GM21786 (cell line): ENCODE measurements around the gene HOXD9.
A peak's percentile ranks its signal among the peaks of the same experiment; 100 is the strongest.

Experiments
- ATAC-seq: cut with Tn5 transposase; IDR thresholded peaks from one replicate; pipeline ENCODE4 v1.9.1; 2021; ENCODE audit not compliant: unreplicated experiment

Gene HOXD9

DNA sequence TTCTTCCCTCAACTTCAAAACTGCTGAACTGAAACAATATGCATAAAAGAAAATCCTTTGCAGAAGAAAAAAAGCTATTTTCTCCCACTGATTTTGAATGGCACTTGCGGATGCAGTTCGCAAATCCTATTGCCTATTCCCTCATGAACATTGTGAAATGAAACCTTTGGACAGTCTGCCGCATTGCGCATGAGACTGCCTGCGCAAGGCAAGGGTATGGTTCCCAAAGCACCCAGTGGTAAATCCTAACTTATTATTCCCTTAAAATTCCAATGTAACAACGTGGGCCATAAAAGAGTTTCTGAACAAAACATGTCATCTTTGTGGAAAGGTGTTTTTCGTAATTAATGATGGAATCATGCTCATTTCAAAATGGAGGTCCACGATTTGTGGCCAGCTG, 15.4 kb downstream of the HOXD9 start:
- no peak for ATAC-seq

GRCh38 chr2:176138526-176138922, 16.0 kb downstream of the HOXD9 start:
- no peak for ATAC-seq

DNA sequence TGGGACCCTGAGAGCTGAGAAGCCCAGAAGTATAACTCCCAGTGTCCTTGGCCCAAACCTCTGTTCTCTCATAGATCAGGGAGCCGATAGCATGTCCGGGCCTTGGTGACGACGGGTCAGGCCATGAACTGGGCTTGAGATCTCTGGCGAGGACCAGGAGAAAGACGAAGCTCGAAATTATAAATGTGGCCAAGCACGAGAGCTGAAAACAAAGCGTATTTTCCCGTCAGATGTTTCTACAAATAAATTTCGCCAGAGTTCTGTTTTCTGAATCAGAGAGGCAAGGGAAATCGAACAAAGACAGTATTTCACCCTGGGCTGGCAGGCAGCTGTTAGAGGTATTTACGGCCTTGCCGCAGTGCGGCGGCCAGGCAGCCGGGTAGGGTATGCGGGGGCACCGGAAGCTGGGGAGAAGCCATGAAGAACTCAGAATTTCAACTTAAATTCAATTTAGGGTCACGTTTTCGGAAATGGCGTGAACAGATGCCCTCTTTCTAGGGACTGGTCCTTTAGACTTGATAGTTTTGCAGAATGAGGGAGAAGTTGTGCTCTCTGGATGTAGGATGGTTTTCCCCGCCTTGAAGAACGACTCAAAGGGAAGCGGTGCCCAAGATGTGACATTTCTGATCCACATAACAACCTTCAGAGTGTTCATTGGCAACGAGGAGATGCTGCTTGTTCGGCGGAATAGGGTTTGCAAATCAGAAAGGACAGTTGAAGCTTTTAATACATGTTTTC, 16.6 kb downstream of the HOXD9 start:
- ATAC-seq = no peak

GRCh38 chr2:176139661-176140512, 17.4 kb downstream of the HOXD9 start:
- no peak for ATAC-seq

DNA sequence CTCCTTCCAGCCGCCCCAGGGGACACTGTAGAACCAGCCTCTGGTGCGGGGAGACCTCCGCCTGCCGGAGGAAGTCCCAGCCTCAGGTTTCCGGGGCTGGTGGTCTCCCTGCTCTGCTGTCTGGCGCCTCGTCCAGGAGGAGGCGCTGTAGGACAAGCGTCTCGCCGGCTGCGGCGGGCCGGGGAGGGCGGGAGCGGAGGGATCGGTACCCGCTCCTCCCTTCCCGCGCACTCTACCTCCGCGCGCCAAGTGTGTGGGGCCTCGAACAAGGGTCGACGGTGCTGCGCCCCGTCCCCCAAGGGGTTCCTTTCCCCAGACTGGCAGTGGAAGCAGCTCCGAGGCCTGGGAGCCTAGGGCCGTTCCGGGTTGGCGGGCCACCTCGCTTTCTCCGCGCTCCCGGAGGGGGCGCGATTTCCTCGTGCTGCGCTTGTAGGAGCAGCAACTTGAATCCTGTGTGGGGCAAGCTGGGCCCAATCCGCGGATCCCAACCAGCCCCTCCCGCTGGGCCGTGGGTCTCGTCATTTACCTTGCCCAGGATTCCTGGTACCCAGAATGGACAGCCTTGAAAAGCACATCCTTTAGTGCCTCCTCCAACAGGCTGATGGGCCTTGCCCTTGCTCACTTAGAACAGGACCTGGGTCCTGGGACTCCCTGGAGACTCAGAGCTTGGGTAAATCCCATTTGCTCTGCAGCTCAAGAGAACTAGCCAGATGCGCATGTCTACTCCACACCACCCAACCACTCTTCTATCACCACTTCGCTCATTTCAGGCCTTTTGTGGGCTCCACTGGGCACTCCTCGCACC, 18.2 kb downstream of the HOXD9 start:
- ATAC-seq = peak; percentile 90

DNA sequence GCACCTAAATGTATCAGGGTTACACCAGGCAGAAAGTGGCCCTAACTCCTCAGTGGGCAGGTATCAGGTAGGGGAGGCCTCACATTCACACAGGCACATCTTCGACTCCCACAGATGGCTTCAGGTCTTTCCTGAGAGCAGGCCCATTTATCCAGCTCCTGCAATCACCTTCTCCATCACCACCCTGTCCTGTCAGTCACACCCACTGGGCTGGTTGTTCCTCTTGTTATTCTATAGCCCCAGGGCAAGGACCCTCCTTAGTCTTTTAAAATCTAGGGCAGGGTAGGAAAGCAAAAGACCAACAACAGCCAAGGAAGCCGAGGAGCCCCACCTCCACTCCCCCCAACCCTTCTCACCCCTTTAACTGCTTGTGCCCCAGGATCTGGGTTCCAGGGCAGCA, 19.8 kb downstream of the HOXD9 start:
- ATAC-seq = no peak

GRCh38 chr2:176145085-176145969, 22.8 kb downstream of the HOXD9 start:
- no peak for ATAC-seq

- ATAC-seq = no peak
These were observed 23.6 kb downstream of the HOXD9 start for GRCh38 chr2:176146101-176146500.

DNA sequence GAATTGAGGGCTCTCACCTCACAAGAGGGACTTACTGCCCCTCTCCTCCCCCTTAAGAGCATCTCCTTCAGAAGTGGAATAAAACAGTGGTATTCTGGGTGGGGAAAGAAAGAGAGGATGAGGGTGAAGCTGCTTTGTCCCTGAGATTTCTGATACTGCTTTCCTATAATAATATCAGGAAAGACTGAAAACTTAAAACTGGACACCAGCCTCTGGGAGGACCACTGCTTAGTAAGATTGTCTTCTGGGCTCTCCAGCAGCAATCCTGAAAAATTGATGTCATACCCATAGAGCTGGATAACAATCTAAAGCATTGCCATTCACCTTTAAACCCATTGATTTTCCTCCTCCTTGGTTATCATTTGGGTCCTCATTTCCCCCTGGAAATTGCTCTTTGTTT, 24.1 kb downstream of the HOXD9 start:
- ATAC-seq = no peak

DNA sequence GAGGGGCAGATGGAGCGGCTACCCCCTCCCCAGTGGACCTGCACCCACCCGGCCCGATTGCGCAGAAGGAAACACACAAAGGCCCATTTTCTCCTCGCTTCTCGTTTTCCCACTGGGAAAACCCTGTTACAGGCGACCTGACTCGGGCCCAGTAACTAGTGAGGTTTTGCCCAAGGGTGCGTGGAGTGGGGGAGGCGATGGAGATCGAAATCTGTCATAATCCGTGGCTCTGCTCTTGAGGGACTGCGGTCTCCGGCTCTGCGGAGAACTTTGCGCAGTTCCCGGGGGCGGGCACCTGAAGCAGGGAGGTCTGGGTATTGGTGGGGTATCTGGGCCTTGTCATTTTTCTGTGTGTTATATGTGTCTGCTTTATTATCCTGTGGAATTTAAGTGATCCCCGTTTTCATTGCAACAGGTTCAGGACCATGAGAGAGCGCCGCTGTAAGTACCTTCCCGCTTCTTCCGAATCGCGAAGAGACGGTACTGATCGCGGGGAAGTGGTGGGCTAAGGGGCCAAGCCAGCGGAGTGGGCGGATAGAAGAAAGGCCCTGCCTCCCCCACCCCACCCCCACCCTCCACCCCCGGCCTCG, 24.8 kb downstream of the HOXD9 start:
- ATAC-seq = no peak

DNA sequence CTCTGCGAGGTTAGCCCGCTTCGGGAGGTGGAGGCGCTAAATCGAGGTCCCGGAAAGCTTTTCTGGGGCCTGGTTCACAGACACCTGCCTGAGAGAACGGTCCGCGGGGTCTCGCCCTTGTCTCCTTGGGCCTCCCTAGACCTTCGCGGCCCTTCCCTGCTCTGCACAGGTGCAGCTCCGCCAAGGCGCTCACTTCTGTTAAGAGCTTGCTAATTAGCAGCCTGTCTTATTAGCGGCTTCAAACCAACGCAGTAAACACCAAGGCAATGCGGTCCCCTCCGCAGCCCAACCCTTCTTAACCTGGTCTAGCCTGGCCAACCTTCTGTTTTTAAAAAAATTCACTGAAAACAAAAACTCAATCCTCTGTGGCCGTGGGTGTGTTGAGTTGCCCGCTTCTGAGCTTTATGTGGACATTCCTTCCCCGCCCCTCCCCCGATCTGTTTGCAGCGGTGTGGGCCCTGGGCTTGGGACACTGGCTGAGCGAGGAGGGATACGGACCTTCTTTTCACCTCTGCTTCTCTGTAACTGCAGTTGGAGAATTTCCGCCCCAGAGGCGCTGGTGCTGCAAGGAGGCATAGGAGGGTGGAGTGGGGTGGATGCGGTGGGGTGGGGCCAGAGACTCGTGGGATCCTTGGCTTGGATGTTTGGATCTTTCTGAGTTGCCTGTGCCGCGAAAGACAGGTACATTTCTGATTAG, 25.4 kb downstream of the HOXD9 start:
- ATAC-seq = no peak

DNA sequence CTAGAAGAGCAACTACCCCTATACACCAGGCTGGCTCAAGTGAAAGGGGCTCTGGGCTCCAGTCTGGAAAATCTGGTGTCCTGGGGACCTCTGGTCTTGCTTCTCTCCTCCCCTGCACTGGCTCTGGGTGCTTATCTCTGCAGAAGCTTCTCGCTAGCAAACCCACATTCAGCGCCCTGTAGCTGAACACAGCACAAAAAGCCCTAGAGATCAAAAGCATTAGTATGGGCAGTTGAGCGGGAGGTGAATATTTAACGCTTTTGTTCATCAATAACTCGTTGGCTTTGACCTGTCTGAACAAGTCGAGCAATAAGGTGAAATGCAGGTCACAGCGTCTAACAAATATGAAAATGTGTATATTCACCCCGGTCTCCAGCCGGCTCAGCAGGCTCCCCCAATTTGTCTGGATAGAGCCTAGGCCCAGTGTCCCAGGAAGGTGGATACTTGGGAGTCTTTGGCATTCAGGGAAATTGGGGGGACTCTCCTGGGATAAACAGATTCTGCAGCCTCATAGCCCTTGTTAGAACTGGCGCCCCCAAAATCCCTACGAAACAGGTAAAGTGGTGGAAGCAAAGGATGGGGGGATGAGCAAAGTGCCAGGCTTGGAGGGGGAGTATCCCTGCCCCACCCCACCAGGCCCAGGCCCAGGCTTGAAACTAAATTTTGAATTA, 26.4 kb downstream of the HOXD9 start:
- no peak for ATAC-seq

- ATAC-seq = no peak
These were observed 27.0 kb downstream of the HOXD9 start for GRCh38 chr2:176149481-176149938.

- no peak for ATAC-seq
These were observed 27.5 kb downstream of the HOXD9 start for GRCh38 chr2:176149939-176150583.

GRCh38 chr2:176150584-176151441, 28.3 kb downstream of the HOXD9 start:
- ATAC-seq = no peak

DNA sequence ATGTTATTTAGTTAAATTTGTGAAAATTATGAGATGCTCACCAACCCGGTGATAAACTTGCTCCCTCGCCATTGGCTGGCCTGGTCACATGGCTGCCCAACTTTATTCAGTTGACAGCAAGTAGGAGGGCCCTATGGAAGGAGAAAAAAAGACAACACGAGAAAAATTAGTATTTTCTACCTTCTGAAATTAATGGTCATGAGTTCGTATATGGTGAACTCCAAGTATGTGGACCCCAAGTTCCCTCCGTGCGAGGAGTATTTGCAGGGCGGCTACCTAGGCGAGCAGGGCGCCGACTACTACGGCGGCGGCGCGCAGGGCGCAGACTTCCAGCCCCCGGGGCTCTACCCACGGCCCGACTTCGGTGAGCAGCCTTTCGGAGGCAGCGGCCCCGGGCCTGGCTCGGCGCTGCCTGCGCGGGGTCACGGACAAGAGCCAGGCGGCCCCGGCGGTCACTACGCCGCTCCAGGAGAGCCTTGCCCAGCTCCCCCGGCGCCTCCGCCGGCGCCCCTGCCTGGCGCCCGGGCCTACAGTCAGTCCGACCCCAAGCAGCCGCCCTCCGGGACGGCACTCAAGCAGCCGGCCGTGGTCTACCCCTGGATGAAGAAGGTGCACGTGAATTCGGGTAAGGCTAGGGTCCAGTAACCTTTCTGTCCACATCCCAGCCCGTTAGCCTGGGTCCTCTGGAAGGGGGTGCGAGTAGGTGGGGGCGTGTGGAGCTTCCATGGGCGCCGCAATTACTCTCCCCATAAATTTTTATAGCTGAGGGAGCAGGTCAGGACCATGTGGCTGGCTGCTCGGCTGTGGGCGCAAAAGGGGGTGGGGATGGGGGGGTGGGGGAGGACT, 29.1 kb downstream of the HOXD9 start, which contains the start of gene HOXD4:
HOXD4 (plus strand) TSS at position 109 of the 846 bp plus-strand sequence; CDS start at position 193, 84 bp downstream.
- ATAC-seq = no peak
